Gastrocnemius medialis (tissue), 4 donors: ENCODE results near the gene ACSS1. TPM values are rescaled to one million over a fixed set of nuclear protein-coding genes. Genes with fewer than 3 reads are reported as not detected.

ENCODE experiments used
- ATAC-seq, 2 donors: fragments of 150-250 bp; one replicate each; pipeline ENCODE4 v1.9.1; 2016
- DNase-seq, 2 donors: peaks; one replicate each; pipeline ENCODE4 v3.0.0-alpha.2; 2019
- H3K27ac ChIP-seq, 4 donors: fragments of 200-600 bp; sonication (generic); 1 replicate in 1 of 4; 2 replicates in 3 of 4; pipeline ENCODE4 v1.5.1; 2016 to 2018; ENCODE audit warnings: mild to moderate bottlenecking in 2 of 4, moderate library complexity in 1 of 4
- H3K27me3 ChIP-seq, 3 donors: fragments of 200-600 bp; sonication (generic) in 2 of 3; 1 replicate in 1 of 3; 2 replicates in 2 of 3; pipeline versions ENCODE4 v1.5.1 to v1.6.0; 2016 to 2019; ENCODE audit warnings: mild to moderate bottlenecking in 1 of 3, moderate library complexity in 1 of 3
- H3K36me3 ChIP-seq, 2 donors: fragments of 200-600 bp; sonication (generic) in 1 of 2; one replicate each; pipeline ENCODE4 v1.5.1; 2017 to 2018
- H3K4me1 ChIP-seq, 2 donors: fragments of 200-600 bp; sonication (generic) in 1 of 2; one replicate each; pipeline ENCODE4 v1.5.1; 2016 to 2017; ENCODE audit warnings: mild to moderate bottlenecking in 2 of 2
- H3K4me3 ChIP-seq, 4 donors: fragments of 200-600 bp; sonication (generic) in 3 of 4; 1 replicate in 1 of 4; 2 replicates in 3 of 4; pipeline ENCODE4 v1.5.1; 2016 to 2019; ENCODE audit warnings: mild to moderate bottlenecking in 2 of 4
- H3K9me3 ChIP-seq, 3 donors: fragments of 200-600 bp; sonication (generic) in 2 of 3; 1 replicate in 1 of 3; 2 replicates in 2 of 3; pipeline ENCODE4 v1.5.1; 2016 to 2019
- POLR2A ChIP-seq, 2 donors: fragments of 450-650 bp; IDR thresholded peaks; one replicate each; pipeline ENCODE4 v1.6.1; 2017; ENCODE audit warnings: antibody characterized with exemption in 2 of 2, mild to moderate bottlenecking in 2 of 2, moderate library complexity in 2 of 2
- in situ Hi-C, 4 donors: fragments of 200-750 bp; cut with MboI; loops; one replicate each; pipeline versions ENCODE4 v1.15.0 to v1.8.0; 2017; ENCODE audit warnings: low sequenced_read_pairs in 4 of 4
- intact Hi-C: fragments of 100-400 bp; cut with DNase I; formaldehyde crosslinking; loops from one replicate; pipeline ENCODE4 v1.15.1; 2023; ENCODE audit warnings: low total_unique reads
- total RNA-seq, 4 donors: library from RNA; depleted of rRNA; stranded (reverse); fragments of >200 nt; gene quantifications; one replicate each; pipeline versions ENCODE4 v1.1.0 to v1.2.3, GENCODE V29; 2016
- TF ChIP-seq, protein P1 (sequence below), 5 experiments: fragments of 450-650 bp in 3 of 5; fragments of 200-600 bp in 2 of 5; sonication (generic) in 2 of 5; IDR thresholded peaks in 4 of 5; conservative IDR thresholded peaks in 1 of 5; 1 replicate in 4 of 5; 2 replicates in 1 of 5; pipeline ENCODE4 v1.5.1; 2016 to 2019; ENCODE audit warnings: antibody characterized with exemption in 5 of 5, mild to moderate bottlenecking in 3 of 5, moderate library complexity in 3 of 5

The ACSS1 gene
- total RNA-seq, 4 donors from 2014 or later, result 11.4 to 84.6 (median 11.8) TPM

- Histone ChIP-seq H3K27ac (no peak overlapping the region), H3K36me3 (no peaks in the 10 kb centered on the region), H3K4me3 (no peak overlapping the region), H3K4me1 (peaks cover 8 to 11% of the 10 kb centered on the region in 2 donors), H3K27me3 (peaks cover 0 to 3% (median 0%) of the 10 kb centered on the region in 3 donors), H3K9me3 (no peaks in the 10 kb centered on the region)
- TF ChIP-seq, protein P1, sequence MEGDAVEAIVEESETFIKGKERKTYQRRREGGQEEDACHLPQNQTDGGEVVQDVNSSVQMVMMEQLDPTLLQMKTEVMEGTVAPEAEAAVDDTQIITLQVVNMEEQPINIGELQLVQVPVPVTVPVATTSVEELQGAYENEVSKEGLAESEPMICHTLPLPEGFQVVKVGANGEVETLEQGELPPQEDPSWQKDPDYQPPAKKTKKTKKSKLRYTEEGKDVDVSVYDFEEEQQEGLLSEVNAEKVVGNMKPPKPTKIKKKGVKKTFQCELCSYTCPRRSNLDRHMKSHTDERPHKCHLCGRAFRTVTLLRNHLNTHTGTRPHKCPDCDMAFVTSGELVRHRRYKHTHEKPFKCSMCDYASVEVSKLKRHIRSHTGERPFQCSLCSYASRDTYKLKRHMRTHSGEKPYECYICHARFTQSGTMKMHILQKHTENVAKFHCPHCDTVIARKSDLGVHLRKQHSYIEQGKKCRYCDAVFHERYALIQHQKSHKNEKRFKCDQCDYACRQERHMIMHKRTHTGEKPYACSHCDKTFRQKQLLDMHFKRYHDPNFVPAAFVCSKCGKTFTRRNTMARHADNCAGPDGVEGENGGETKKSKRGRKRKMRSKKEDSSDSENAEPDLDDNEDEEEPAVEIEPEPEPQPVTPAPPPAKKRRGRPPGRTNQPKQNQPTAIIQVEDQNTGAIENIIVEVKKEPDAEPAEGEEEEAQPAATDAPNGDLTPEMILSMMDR (IDR thresholded peaks at IDR 0.05 in 4 of 5, conservative IDR thresholded peaks at IDR 0.05 in 1 of 5), result no peak
- TF ChIP-seq POLR2A (IDR thresholded peaks at IDR 0.05), result no peak
- ATAC-seq (no peak), DNase-seq (no peak)
- in situ Hi-C loops, result loop anchor here (10.0 to 25.0 kb wide), 4 partner anchors 102 to 1435 kb away; partner anchors contain the start of genes CST3 (in 2 of the 4), ENTPD6 (in 1 of the 4) and ZNF337 (in 1 of the 4)
- intact Hi-C loops, result no loop called here
These were observed 14.4 kb upstream of the ACSS1 start for GRCh38 chr20:25072226-25072811.

DNA sequence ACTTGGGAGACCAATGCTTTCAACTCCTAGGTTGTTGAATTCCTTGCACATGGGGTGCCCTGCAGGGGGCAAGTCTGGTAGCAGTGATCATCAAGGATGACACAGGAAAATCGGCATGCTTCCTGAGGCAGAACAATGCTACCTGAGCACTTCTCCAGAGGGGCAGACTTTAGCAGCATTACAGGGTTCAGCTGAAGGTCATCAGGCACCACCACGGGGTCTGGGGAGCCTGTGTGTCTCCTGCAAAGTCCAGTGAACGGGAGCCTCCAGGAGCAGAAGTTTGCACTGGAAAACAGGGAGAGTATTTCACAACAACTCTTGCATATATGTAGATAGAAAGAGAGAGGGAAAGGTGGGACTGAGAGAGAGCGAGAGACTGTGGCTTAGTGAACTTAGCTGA is 13.8 kb upstream of the ACSS1 start:
- DNase-seq (no peak), ATAC-seq (no peak)
- no peak for TF ChIP-seq POLR2A (IDR thresholded peaks at IDR 0.05)
- TF ChIP-seq, protein P1 (IDR thresholded peaks at IDR 0.05 in 4 of 5, conservative IDR thresholded peaks at IDR 0.05 in 1 of 5), result no peak
- Histone ChIP-seq H3K27ac (no peak overlapping the region), H3K27me3 (peaks cover 0 to 3% (median 0%) of the 10 kb centered on the region in 3 donors), H3K36me3 (no peaks in the 10 kb centered on the region), H3K4me3 (no peak overlapping the region), H3K4me1 (peaks cover 2 to 6% of the 10 kb centered on the region in 2 donors), H3K9me3 (no peaks in the 10 kb centered on the region)
- intact Hi-C loops, result no loop called here
- in situ Hi-C loops, result loop anchor here (10.0 to 25.0 kb wide), 4 partner anchors 103 to 1434 kb away; partner anchors contain the start of genes CST3 (in 2 of the 4), ENTPD6 (in 1 of the 4) and ZNF337 (in 1 of the 4)

- Histone ChIP-seq H3K27ac (no peak overlapping the region), H3K9me3 (no peaks in the 10 kb centered on the region), H3K36me3 (no peaks in the 10 kb centered on the region), H3K4me3 (no peak overlapping the region), H3K27me3 (peaks cover 0 to 3% (median 0%) of the 10 kb centered on the region in 3 donors), H3K4me1 (peaks cover 0 to 2% of the 10 kb centered on the region in 2 donors)
- TF ChIP-seq, protein P1 (IDR thresholded peaks at IDR 0.05 in 4 of 5, conservative IDR thresholded peaks at IDR 0.05 in 1 of 5), result no peak
- TF ChIP-seq POLR2A (IDR thresholded peaks at IDR 0.05), result no peak
- in situ Hi-C loops (loop anchor here (10.0 to 25.0 kb wide), 4 partner anchors 104 to 1434 kb away; partner anchors contain the start of genes CST3 (in 2 of the 4), ENTPD6 (in 1 of the 4) and ZNF337 (in 1 of the 4)), intact Hi-C loops (no loop called here)
- ATAC-seq (no peak), DNase-seq (no peak)
These were observed 13.0 kb upstream of the ACSS1 start for GRCh38 chr20:25070821-25071473.

DNA sequence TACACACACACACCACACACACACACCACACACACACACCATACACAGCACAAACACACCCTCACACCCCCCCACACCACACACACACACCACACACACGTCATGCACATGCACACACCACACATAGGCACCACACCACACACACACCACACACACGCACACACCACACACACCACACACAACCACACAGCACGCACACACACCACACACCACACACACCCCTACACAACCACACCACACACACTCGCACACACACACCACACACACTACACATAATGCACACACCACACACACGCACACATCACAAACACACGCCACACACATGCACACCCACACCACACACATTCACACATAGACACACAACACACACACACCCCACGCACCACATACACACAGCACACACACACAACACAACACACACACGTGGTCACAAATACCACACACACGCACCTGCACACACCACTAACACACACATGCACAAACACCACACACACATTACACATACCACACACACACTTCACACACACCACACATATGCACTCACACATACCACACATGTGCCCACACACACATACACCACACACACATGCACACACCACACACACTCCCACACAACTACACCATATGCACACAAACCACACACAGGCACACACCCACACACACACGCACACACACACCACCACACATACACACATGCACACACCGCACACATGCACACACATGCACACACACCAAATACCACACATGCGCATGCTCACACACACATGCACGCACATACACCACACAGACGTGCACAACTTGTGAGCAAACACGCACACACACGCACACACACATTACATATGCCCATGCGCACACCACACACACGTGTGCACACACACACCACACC is 9.4 kb upstream of the ACSS1 start:
- TF ChIP-seq, protein P1 (IDR thresholded peaks at IDR 0.05 in 4 of 5, conservative IDR thresholded peaks at IDR 0.05 in 1 of 5), result no peak
- no peak for TF ChIP-seq POLR2A (IDR thresholded peaks at IDR 0.05)
- Histone ChIP-seq H3K4me3 (no peak overlapping the region), H3K27ac (no peak overlapping the region), H3K27me3 (peaks cover 0 to 3% (median 0%) of the 10 kb centered on the region in 3 donors), H3K4me1 (peaks cover 0 to 3% of the 10 kb centered on the region in 2 donors), H3K36me3 (no peaks in the 10 kb centered on the region), H3K9me3 (no peaks in the 10 kb centered on the region)
- in situ Hi-C loops (loop anchor here (5.0 to 25.0 kb wide), 5 partner anchors 70 to 1430 kb away; partner anchors contain the start of genes CST3 (in 2 of the 4), ABHD12 (in 1 of the 4), ENTPD6 (in 1 of the 4) and ZNF337 (in 1 of the 4)), intact Hi-C loops (no loop called here)
- no peak for ATAC-seq
- DNase-seq, result peak in 1 of 2 donors; percentile 5
